Mucosa of gallbladder (tissue), 1 donor: ENCODE measurements around the gene FOXE1. TPM values are rescaled to one million over a fixed set of nuclear protein-coding genes. Genes with fewer than 3 reads are reported as not detected.

Experiments used
- total RNA-seq: library from RNA; stranded (reverse); gene quantifications from one replicate; pipeline ENCODE4 v1.2.1, GENCODE V29; 2021
- donor health status: DM: no; HTN: no; CAD: no.

FOXE1 gene
- total RNA-seq, 1 donor from 2014 or later = not detected

Other genes starting within 250 kb of the FOXE1 start
- gene TSTD2, start 219.9 kb upstream of the FOXE1 start, total RNA-seq = 21.6 TPM
- gene NCBP1, start 219.4 kb upstream of the FOXE1 start, total RNA-seq = 23.9 TPM
- 13.5 TPM for gene XPA, start 155.9 kb upstream of the FOXE1 start, total RNA-seq
- 11.5 TPM for gene TRMO, start 69.3 kb downstream of the FOXE1 start, total RNA-seq
- 0.14 TPM for gene HEMGN, start 84.9 kb downstream of the FOXE1 start, total RNA-seq
- 90.5 TPM for gene ANP32B, start 130.1 kb downstream of the FOXE1 start, total RNA-seq
- 69.3 TPM for gene NANS, start 203.5 kb downstream of the FOXE1 start, total RNA-seq